GM23248 (cell line): ENCODE results near the gene ARHGEF4.

ENCODE experiments used
- EZH2 ChIP-seq: fragments of 200-600 bp; sonication (generic); IDR thresholded peaks from 2 replicates; pipeline ENCODE4 v1.6.1; 2018; ENCODE audit warnings: antibody characterized with exemption, mild to moderate bottlenecking; ENCODE audit not compliant: insufficient read depth, poor library complexity, severe bottlenecking
- EZH2phosphoT487 ChIP-seq: fragments of 200-600 bp; sonication (generic); IDR thresholded peaks from 2 replicates; pipeline ENCODE4 v1.6.1; 2018; ENCODE audit warnings: antibody characterized with exemption, moderate library complexity, mild to moderate bottlenecking, low read depth; ENCODE audit not compliant: insufficient read depth

- no peak for TF ChIP-seq EZH2
- TF ChIP-seq EZH2phosphoT487 = no peak
These were observed 21.6 kb upstream of the ARHGEF4 start for GRCh38 chr2:130814931-130815680.
